Femur (tissue), 1 donor: ENCODE results near the gene RXRG.

Experiments
- DNase-seq: peaks from one replicate; pipeline ENCODE4 v3.0.0-alpha.2; 2017

Gene RXRG

DNA sequence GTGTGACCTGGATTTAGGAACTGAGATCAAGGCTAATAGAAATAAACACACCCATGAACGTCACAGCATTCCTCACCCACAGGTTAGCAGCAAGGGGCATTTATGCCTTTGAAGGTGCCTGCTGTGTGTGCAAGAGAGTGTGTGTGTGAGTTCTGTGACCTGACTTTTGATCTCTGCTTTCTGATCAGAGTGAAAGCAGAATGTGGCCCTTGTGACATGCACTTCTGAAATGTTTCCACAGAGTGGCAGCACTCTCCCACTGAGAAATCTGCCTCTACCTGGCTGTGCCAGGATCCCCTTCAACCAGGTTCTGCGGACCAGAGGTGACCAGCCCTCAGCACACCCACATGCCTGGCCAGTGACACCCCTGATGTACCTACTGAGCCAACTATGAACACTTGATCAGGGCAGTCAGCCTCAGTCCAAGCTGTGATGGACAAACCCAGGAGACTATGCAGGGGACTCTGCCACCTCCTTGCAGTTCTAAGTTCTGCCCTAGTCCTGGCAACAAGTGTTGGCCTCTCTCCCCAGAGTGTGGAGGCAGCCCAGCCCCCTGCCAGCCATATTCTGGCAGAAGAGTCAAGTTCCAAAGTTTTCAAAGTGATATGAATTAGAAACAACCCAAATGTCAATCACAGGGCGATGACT lies 41.0 kb downstream of the RXRG start:
- peak; percentile 44 for DNase-seq

DNA sequence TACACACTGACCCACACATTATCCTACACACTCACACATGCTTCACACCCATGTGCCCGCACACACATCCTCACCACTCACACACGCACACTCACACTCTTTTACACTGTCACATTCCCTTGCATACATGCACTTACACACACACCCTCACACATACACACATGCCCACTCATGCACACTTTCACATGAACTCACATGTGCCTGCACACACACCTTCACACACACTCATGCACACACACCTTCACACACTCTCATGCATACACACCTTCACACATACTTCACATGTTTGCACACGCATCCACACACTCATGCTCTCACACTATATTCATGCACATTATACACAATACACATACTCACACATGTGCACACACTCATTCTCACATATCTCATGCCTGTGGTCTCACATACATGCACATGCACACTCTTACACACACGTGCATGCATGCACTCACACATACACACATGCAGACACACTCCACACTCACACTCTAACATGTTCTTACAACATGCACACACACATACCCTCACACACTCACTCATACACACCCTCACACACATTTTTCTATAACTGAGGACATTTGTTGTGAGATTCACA lies 42.3 kb downstream of the RXRG start:
- DNase-seq = no peak

DNA sequence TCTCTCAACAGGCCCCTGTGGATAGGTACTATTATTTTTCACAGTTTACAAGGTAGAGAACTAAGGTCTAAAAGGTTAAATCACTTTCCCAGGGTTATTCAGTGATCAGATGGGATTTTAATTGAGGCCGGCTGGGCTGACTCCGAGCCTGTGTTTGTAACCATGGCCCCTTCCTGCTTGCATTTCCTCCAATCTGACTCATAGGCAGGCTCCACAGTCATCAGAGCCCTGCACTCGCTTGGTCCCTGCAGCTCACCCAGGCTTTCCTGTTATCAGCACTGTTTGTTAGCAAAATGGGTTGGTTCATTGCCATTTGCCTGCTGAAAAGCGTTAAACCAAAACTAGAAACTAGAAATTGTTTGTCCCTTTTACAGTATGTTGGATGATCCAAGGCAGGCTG lies 47.0 kb downstream of the RXRG start:
- DNase-seq = peak; percentile 76

DNA sequence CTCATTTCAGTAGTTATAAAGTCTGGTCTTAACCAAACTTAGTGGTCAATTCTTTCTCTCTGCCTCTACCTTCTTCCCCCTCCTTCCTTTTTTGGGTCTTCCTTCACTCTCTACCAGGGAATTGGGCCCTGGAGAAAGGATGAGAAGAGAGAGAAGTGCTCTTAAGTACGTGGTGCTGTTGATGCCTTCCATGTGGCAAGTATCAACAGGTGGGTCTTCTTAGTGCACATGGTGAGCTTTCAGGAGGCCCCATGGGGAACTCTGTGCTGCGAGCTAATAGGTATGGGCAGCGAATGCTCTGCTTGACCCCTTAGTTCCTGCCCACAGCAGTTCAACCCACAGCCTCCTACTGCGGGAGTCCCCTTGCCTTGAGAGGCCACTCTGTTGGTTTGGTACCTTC lies 49.0 kb downstream of the RXRG start:
- no peak for DNase-seq

DNA sequence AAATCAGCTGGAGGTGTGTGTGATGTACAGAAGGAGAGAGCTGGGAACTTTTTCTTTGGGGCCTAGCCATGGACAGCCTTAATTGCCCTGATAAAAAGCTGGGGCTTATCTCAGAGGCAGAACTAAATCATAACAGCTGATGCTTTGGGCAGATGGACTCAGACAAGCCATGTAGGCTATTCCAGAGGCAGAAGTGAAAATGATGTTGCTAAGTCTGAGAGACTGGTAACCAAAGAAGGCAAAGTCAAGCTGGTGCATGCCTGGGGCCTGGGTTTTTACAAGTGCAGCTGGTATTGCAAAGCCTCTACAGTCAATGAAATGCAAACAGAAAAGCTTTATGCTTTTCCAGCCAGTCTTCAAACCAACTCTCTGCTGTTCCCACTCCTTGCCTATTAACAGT lies 49.4 kb downstream of the RXRG start:
- no peak for DNase-seq

DNA sequence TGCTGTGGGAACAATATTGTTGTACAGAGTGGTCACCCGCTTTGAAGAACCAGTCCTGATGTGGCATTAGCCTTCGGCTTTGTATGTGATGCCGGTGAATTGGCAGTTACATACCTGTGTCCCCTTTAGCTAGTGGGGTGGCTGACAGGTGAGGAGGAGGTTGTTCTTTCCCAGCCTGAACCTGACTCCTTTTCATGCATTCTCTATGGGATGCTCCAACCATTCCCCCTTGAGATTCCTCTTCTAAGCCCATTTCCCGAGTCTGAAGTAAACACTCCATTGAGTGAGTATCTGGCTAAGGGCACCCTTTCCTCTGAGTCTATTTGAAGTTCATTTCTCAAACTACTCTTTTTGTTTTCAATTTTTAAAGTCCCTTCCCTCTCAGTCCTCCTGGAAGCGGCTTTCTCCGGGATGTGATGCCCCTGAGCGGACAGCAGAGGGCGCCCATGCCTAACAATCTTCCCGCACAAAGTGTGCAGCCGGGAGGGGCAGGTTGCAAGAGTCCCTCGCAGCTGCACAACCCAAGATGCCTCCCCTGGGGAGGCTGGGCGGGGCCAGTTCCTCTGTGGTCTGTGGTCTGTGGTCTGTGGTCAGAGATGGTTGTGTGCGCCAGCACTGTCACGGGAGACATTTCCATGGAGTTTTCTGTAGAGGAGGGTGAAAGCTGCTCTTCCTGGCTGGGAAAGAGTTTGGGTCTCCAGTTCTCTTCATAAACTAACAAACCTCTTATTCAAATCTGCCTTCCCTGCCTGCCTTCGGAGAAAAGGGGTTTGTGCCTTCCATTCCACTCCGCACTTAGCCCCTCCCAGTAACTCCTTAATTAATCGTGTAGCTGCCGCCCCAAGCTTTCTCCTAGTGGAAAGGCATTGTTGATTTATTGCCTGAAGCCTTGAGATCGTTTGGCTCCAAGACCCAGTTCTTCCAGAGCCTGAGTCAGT lies 52.0 kb downstream of the RXRG start:
- DNase-seq = peak; percentile 95

DNA sequence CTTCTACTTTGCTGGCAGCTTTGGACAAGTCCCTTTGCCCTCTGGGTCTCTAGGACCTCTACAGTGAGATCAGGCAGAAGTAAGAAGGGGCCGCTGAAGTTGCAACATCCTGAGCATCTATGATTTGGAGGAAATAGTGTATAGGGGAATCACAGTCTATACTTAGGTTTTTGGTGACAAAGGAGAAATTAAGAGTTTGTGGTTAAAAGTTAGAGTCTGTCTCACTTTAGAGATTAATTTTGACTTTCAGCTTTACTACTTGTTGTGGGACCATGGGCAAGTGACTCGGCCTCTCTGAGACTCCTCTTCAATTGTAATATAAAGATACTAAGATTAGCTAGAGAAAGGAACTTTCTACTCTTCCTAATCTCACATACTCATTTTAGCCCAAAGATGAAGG lies 55.3 kb downstream of the RXRG start:
- no peak for DNase-seq

DNA sequence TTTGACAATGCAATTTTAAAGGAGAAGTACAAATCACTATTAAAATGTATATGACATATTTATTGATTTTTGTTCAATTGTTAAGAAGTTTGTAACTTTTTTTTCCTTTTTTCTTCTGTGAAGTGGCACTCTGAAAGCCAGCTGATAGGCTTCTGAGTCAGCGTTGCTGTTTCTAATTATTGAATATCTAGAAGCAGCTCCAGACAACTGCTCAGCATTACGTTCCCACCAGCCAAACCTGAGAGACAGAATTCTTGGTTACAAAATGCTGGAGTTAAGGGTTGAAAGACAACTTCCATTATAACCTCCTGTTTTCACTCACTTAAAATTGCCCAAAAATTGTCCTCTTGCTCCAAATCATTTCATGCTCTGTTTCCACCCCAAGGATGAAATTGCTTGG lies 57.0 kb downstream of the RXRG start:
- no peak for DNase-seq

DNA sequence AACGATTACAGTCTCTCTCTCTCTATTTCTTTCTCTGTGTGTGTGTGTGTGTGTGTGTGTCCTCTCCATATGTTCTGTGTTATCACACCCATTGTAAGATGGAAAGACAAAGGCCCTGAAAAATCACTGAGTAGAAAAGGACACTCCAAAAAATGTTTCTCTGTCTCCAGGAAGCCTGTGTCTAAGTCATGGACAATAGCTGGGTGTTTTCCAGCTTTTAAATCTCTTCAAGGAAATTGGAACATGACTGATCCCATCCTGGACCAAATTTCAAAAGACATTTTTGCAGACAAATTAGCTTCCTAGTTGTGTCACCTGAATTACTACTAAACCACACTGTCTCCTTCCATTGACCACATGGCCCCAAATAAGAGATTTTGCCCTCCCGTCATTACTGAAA lies 57.4 kb downstream of the RXRG start:
- no peak for DNase-seq

DNA sequence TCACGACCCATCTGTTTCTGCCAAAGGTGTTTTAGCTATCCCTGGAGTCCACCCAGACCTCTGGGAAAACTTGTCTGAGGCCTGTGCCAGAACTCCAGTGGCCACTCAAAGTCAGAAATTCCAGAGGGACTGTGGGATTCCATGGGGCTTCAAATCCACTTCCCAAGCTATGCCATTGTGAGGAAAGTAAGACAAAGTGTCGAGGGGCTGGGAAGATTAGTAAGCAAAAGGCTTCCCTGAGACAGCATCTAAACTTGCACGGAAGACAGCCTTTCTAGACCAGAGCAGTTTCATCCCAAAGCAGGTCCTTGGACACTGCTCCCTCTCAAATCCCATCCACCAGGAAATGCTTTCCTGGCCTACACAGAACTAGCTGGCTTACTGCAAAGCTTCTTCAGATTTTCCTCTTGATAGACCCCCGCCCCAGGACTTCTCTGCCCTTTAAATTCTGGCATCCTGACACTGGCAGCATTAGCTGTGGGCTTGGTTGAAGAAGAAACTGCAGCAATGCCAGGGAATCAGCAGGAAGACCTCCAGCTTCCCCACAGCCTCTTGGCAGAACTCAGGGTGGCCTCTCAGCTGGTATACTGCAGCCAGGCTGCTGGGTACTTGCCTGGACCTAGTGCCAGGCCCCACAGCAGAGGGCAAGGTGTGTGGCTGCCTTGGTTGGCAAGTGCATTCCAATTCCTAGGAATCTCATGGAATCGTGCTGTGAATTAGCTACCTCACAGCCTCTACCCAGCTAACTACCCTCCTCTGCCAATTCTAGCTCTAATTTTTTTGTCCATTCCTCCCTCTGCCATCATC lies 61.1 kb downstream of the RXRG start:
- peak; percentile 49 for DNase-seq

DNA sequence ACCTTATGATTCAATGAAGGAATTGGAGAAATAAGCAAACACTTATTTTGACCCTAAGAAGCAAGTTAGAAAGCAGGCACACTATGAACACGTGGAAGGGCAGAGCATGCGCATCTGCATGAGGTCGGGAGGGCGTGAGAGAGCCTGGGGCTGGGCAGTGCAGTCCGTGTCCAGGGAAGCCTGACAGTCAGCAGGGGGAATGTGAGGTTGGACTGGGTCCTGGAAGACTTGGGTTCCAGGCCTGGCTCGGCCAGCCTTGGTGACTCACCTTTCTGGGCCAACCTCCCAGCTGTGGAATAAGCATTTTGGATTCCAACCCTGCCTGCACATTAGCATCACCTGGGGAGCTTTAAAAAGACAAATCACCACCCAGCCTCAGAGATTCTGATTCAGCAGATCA lies 61.9 kb downstream of the RXRG start:
- DNase-seq = peak; percentile 84

DNA sequence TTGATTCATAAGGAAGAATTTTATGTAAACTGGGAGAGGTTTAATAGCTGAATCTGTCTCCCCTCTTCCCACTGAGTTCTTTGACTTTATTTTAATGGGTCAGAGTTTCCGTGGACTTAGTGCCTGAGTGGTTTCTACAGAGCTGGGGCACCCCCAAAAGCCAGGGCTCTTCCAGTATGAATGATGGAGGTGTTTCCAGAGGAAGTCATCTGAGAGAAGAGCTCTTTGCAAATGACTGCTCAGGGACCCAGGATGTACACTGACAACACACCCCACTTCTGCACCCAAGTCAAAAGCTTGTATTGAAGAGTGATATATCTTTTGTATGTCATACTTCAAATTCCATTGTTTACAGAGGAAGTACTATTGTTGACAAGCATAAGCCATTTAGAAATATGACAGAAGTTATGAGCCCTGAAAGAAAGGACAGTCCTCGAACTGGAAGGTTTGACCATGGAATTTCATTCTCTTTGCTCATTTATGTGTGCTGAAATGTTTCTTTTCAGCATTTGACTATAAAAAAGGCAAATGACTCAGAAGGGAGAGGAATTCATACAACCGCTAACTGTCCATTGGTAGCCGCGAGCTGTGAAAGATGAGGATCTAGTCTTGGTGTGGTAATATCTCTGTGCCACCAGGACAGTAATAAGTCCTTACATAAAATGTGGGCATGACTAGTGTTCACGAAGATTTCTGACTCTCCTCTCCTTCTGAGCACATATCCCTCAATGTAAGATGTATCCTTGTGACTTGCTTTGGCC lies 63.0 kb downstream of the RXRG start:
- DNase-seq = no peak

DNA sequence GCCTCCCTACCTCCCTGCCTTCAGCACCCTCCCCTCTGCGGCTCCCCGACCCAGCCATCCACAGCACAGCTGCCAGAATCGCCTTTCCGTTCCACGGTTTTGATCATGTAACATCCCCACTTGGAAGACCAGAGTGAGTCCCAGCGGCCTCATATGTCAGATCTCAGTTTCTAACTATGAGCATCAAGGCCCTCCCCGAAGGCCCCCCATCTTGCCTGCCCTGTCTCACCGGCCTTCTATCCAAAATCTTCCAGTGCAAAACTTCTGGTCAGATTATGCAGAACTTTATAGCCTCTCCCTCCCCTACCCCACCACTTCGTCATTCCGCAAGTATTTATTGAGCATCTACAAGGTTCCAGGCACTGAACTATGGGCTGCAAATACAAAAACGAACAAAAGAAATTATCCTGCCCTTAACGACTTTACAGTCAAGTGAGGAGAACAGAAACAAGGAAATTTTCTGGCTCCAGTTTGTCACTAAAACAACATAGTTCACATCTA lies 68.1 kb downstream of the RXRG start:
- DNase-seq = no peak

DNA sequence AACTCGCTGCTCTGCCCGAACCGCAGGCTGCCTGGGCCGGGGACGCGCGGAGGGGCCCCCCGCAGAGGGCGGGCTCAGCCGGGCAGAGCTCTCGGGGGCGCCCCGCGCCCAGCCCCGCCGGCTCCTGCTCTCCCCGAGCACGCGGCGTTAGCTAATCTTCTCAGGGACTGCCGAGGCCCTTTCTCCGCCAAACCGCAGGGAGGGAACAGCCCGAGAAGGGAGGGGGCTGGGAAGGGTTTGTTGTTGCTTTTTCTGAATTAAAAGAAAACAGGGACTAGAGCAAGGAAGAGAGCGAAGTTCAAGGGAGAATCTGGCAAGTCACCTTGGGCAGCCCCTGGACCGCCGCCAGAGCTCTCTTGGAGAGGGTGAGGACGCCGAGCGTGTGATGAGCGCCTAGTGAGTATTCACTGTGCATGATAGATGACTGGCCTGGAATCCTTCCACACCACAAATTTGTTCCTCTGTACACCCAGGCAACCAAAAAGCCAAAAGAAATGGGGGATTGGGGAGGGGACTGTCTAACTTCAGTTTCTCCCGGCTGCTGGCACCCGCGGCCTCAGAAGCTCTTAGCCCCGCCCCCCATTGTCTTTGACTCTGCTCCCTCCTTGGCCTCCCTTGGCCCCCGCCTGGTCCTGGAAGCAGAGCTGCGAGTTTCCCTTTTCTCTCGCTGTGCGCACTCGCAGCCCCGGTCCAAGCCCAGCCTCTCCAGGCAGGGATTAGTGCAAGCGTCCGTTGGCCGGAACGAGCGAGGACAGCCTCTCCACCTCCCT lies 68.7 kb downstream of the RXRG start:
- peak; percentile 97 for DNase-seq

DNA sequence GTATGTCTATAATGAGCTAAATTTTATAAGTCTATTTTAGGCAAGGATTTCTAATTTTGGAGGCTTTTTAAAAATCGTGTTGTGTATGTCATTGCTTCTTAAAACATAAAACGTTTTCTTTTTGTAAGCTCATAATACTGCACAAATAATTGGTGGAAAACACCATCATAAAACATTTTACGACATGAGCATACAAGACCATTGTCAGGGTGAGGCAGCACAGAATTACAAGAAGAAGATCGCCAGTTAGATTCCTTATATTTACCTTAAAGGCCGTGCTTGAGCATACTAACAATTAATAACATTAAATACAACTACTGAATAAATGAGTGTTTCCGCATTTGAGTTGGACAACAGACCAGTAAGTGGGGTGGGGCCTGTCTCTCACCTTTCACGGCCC lies 69.3 kb downstream of the RXRG start:
- DNase-seq = no peak

DNA sequence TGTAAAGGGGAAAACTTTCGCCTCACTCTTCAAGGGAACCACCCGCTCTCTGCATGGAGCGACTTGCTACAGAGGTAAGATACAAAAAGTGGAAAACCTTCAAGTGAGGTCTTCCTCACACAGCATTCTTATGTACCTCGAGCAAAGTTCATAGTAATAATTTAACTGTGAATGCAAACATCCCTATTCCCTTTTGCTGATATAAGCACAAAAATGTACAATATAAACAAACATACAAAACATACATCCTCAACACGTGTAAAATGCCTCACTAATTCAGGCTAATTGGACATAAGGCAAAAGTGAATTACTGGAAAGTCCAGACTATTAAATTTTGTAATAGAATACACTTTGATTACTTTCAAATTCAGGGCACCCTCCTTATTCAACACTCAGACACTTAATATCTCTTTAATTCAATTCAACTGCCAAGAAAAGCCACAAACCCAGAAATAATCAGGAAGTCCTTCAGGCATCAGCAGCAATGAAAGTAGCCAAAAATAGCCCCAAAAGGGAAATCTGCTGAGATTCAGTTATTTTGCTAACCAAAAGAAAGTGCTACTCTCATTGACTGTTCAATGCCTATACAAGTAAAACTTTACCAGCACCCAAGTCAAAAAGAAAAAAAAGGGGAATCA lies 73.2 kb downstream of the RXRG start:
- no peak for DNase-seq

DNA sequence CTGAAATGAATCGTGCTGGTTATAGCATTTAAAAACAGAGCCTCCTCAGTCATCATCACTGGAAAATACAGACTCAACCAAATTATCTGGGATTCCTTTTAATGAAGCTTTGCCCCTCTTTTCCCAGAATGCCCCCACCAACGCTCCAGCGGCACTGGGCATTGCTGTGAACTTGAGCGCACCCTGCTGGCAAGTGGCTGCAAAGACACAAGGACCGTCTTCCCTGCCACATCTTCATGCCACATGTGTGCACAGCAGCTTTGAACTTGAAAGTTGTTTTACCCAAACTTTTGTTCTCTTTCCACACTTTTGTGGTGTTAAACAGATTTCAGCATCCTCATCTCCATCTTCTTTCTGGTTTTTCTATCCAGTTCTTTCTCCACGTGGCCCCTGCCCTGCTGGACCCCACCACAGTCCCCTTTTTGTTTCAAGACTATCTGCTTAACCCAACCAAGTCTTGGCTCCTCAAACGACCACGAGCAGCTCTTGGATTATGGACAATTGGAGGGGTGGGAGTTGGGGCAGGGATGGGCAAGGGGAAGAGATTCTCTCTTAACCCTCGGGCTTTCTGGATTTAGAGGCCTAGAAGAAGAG lies 75.6 kb downstream of the RXRG start:
- peak; percentile 65 for DNase-seq

DNA sequence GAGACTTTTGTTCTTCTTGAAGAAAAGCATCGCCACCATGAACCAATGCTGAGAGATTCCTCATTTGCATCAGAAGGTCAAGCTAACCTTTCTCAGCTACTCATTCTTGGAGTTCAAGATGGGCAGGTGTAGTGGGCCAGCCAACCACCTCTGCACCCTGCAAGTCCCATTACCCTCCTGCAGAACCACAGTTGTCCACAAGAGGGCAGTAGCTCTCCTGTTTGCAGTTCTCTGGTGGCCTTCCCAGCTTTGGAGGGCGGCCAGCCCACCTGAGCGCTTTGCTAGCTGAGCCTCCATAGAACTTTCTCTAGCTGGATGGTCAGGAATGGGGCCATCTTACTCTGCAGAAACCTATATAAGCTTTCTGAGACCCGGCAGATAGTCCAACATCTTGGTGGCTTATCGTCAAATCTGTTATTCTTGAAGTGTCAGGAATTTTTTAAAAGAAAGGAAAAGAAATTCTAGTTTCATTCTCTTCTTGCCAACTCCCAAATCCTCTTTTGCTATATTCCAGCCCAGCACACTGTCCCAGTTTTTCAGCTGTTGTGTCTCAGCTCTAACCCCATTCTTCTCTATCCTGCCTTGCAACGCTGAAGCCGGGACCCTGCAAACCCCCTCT lies 77.4 kb downstream of the RXRG start:
- peak; percentile 84 for DNase-seq

DNA sequence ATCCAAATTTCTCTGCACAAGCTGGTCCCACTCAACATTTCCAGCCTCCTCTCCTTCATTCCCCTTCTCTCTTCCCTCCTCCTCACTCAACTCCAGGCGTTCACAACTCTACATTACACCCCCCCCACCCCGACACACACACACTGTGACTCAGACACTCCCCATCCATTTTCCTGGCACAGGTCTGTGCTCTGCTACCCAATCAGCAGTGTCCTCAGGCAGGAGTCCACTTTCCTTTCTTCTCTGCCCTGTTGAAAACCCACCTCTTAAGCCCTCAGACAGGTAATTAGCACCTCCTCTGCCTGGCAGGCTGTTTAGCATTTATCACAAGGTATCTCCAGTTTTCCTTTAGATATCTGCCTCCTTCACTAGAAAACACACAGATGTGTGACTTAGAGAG lies 79.6 kb downstream of the RXRG start:
- no peak for DNase-seq

DNA sequence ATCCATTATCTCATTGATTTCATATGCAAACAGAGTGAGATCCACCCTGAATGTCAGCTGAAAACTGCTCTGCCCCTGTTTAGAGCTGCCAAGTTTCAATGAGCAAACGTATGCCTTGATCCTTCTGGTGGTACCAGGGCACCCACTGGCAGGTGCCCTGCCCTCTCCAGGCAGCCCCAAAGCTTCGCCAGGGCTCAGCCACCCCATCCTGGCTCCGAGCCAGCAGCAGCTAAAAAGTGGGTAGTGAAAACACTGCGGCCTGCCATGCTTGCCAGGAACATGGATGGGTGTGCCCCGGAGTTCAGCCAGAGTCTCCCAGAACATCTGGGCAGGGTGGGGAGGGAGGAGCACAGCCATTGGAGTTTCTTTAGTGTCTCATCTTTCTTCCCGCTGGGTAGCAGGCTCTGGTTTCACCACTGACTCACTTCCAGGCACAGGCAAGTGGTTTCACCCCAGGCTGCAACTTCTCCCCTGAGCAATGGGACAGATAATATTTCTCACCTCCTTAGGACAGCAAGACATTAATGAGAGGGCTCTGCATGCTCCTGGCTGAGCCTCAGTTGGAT lies 80.3 kb downstream of the RXRG start:
- DNase-seq = peak; percentile 74
